Stimulated activated CD4-positive, alpha-beta T cell treated with anti-CD3 and anti-CD28 coated beads, Interleukin-2, amount 100 ng/mL, for 48 hours (primary cell): ENCODE data around the gene KANTR.
A peak's percentile ranks its signal among the peaks of the same experiment; 100 is the strongest.

Experiments used
- DNase-seq, 2 donors: peaks; one replicate each; pipeline ENCODE4 v3.0.0-alpha.2; 2020

Gene KANTR

GRCh38 chrX:53093748-53094581, at the start of gene KANTR:
TSS of gene KANTR (plus strand) at chrX:53094142. CDS start at chrX:53124273, 30,131 bp downstream.
- DNase-seq = peak; percentile 63 to 70

DNA sequence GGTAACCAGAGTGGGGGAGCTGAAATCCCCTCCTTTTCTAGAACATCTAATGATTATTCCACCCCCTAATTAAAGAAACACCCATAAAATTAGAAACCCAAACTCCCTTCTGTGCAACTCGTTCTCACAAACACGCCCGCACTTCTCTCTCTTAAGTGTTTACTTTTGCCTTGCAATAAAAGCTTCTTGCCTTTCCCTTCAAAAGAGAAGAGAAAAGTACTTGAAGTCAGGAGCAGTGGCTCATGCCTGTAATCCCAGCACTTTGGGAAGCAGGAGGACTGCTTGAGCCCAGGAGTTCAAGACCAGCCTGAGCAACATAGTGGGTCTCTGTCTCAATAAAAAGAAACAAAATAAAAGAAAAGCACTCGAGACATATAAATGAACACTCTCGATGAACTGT, 48.9 kb upstream of the KANTR start:
- no peak for DNase-seq

- no peak for DNase-seq
Observed at GRCh38 chrX:53047228-53047627, 46.7 kb upstream of the KANTR start.

DNA sequence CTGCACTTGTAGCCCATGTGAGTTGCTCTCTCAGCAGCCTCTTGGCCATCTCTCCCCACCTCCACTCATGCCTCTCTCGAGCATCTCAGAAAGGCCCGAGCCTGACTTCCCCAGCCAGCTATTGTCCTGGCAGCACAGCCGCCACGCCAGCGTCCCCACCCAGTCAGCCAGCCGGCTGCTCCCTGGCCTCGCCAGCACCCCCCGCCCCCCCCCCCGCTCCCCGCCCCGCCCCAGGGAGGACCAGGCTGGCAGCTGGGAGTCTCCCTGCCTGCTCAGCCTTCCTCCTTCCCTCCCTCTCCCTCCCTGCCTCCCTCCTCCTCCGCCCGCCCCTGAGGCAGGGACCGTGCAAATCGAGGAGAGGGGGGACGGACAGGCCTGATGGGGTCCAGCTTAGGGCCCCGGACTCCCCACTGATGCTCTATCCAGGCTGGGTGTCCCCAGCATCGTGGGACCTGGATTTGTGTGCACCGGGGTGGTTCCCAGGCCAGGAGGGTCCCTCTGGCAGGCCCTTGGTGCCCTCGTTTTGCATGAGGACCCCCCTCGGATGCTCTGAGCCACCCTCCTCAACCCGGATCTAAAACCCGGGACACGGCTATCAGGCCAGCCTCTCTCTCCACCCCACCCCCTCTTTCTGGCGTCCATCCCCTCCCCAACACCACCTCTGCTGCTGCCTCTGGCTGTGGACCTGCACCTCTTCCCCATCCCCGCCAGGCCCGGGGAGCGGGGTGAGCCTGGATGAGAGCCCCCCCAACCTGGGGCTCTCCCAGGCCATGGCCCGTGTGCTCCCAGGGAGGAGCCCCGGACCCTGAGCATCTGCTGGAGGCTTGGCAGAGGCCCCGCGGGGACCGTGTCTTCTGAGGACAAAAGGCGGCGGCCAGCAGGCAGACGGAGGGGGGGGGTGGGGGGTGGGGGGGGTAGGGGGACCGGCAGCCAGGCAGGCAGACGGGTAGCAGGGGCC, 45.5 kb upstream of the KANTR start, which contains the start of gene GPR173:
Gene GPR173 (plus strand): TSS at position 621 of the 958 bp plus-strand sequence. CDS start 27,833 bp downstream, outside the sequence.
- DNase-seq = no peak

GRCh38 chrX:53049127-53049517, 44.8 kb upstream of the KANTR start:
- no peak for DNase-seq

GRCh38 chrX:53050841-53051240, 43.1 kb upstream of the KANTR start:
- no peak for DNase-seq

DNA sequence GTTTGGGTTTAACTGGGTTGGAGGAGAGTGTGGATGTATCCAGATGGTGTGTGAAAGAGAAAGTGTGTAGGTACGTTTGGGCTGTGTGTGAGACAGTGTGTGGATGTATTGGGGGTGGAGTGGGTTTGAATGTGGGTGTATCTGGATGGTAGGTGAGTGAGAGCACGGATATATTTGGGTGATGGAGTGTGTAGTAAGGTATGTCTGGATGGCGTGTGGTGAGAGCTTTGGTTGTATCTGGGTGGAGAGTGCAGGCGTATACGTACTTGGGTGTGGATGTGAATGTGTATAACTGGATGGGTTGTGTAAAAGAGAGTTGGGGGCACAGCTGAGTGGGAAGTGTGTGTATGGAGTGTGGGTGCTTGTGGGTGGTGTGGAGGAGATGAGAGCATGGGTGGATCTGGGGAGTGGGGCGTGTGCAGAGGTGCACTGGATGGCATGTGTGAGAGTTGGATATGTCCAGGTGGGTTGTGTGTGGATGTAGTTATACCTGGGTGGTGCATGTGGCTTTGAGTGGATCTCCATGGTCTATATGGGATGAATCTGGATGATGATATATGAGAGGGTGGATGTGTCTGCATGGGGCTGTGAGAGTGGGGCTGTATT, 38.6 kb upstream of the KANTR start:
- no peak for DNase-seq

GRCh38 chrX:53056292-53056691, 37.6 kb upstream of the KANTR start:
- no peak for DNase-seq

- DNase-seq = no peak
Observed at GRCh38 chrX:53065104-53065503, 28.8 kb upstream of the KANTR start.

- DNase-seq = no peak
Observed at GRCh38 chrX:53071064-53071463, 22.9 kb upstream of the KANTR start.

DNA sequence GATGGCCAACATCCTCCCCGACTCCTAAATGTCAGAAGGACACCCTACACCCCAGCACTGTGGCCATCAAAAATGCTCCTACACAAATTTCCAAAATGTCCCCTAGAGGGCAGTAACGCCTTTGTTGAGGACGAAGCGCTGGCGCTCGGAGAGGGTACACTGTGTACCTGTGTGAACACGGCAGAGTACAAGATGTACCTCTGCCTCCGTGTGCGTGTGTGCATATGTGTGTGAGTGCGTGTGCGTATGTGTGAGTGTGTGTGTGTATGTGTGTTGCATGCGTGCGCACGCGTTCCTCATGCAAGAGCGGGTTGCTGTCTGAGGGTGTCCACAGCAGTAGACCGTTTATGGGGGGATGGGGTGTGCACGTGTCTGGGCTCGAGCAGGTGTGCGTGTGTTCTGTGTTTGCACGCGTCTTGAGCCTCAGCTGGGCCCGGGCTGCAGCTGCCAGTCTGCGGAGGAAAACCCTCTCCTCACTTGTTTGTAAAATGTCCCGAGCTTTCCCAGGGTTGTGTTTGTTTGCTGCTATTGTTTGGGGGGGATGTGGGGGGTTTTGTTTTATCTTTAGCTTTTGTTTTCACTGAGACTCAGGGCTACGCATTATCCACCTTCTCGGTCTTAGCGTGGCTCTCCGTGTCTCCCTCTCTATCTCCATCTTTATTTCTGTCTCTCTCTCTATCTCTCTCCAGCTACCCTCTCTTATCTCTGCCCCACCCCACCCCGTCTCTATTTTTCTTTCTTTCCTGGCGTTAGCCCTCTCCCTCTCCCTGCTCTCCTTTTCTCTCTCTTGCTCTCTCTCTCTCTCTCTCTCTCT, 22.1 kb upstream of the KANTR start:
- peak; percentile 51 to 61 for DNase-seq

DNA sequence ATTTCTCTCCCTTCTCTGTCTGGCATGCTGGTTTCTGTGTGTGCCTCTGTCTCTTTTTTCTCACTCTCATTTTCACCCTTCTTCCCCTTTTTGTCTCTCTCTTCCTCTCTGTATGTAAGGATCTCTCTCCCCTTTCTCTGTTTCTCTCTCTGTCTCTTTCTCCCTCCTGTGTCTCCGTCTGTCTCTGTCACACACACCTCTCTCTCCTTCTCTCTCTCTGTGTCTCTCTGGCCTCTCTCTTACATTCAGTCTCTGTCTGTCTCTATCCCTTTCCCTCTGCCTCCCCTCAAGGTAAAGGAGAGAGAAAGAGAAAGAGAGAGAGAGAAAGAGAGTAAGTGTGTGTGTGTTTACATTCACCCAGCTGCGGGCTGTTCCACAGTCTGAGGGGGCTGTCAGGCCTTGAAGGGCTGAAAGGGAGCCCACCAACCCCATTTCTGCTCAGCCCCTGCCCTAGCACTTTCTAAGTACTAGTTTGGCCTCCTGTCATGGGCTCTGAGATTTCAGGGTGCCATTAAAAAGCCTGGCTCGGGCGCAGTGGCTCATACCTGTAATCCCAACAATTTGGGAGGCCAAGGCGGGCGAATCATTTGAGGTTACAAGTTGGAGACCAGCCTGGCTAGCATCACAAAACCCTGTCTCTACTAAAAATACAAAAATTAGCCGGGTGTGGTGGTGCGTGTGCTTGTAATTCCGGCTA, 21.4 kb upstream of the KANTR start:
- DNase-seq = no peak

DNA sequence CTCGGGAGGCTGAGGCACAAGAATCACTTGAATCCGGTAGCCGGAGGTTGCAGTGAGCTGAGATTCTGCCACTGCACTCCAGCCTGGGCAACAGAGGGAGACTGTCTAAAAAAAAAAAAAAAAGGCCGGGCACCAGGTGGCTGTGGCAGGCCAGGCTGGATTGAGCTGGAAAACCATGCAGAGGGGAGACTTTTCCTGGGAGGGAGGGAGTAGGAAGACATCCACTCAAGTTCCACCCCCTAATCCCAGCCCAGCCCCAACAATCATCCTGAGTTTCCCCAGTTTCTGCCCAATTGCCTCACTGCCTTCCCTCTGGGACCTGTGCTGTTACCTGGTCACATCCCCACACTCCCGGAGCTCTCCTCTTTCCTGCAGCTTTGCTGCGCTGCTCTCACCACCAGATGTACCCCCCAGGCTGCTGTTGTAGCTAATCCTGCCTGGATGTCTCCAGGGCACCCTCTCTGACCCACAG, 20.8 kb upstream of the KANTR start:
- no peak for DNase-seq

- no peak for DNase-seq
Observed at GRCh38 chrX:53075011-53075410, 18.9 kb upstream of the KANTR start.

GRCh38 chrX:53076671-53077070, 17.3 kb upstream of the KANTR start:
- DNase-seq = no peak

- DNase-seq = no peak
Observed at GRCh38 chrX:53077207-53078197, 16.4 kb upstream of the KANTR start.

DNA sequence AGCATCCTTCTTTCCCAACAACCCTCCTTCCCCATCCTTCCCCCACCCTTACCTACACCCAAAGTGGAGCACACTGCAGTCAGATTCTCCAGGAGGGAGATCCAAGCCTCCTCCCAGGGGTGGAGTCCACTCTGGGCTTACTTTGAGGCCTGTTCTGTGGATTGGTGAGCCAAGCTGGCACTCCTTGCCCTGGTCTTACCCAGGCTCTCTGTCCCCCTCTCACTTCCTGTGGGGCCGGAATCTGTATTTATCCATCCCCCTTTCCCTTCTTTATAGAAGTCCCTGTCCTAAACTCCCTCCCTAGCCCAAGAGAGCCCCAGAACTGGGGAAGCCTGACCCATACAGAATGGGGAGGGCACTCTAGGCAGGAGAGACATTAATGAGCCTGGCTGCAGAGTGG, 15.0 kb upstream of the KANTR start:
- no peak for DNase-seq

DNA sequence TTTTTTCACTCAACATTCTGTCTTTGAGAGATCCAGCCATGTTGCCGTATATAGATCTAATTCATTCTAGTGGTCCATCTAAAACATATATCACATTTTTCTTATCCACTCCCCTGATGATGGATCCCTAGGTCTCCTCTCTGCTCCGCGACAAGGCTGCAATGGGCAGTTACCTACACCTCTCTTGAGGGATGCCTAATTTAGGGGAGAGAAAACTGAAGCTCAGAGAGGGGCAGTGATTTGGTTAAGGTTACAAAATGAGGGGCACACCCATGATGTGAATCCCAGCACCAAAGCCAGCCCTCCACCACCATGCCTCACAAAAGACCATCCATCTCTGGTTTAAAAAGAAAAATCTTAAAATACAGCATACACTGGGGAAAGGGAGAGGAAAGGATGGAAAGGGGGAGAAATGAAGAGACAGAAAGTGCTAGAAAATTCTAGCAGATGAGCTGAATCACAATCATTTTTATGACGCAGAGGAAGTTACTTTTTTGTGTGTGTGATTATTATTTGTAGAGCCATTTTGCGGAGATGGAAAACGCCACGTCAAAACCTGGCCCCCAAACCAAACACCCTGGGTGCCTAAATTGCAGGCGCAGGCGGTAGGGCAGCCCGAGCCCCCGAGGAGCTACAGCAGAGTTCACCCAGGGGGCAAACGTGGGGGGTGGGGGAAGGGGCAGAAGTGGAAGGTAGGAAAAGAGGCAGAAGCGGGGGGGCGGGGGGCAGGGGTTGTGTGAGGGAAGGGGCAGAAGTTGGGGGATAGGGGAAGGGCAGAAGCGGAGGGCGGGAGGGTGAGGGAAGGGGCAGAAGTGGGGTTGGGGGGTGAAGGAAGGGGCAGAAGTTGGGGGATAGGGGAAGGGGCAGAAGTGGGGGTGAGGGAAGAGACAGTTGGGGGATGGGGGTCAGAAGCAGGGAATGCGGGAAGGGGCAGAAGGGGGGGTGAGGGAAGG, 13.0 kb upstream of the KANTR start:
- no peak for DNase-seq
